ENCODE results near the gene SEC22A. TPM values are rescaled to one million over a fixed set of nuclear protein-coding genes. Genes with fewer than 3 reads are reported as not detected.

The SEC22A gene
- total and polyA plus RNA-seq, 9 donors: 14.1 to 26.5 (median 18.0) TPM

DNA sequence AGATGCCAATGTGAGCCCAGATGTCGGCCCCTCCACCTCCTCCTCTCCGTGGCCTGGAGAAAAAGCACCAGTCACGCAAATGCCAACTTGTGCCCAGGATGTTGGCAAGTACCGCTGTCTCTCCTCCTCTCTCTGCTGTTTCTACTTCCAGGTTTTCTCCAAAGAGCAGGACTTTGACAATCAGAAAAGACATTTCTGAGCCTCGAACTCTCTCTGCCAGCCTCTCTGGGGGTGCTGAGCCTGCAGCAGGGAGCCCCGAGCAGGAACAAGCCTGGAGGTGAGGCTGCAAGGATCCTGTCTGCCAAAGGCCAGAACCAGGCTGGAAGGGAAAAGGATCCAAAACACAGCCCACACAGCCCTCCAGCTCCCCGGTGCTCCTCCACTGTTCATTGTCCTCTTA lies 89.7 kb downstream of the SEC22A start:
- Histone ChIP-seq H3K4me3 (ENCODE audit: low read length) (no peak overlapping the region), H3K4me1 (ENCODE audit: control insufficient read depth, insufficient read depth, low read length) (no peaks in the 10 kb centered on the region), H3K9me3 (replicated peaks; ENCODE audit: control insufficient read depth, low read depth, low read length) (no peaks in the 10 kb centered on the region), H3K36me3 (ENCODE audit: control insufficient read depth, insufficient read depth, low read length) (no peaks in the 10 kb centered on the region), H3K27ac (ENCODE audit: low read length) (no peak overlapping the region), H3K27me3 (ENCODE audit: control insufficient read depth, insufficient read depth, low read length) (no peaks in the 10 kb centered on the region)
- no peak for DNase-seq
- 85% methylated on average over 6 of the region's 7 CpGs for WGBS (ENCODE audit: insufficient coverage)

GRCh38 chr3:123292321-123293310 lies 90.9 kb downstream of the SEC22A start:
- Histone ChIP-seq H3K4me3 (ENCODE audit: low read length) (no peak overlapping the region), H3K27ac (ENCODE audit: low read length) (no peak overlapping the region), H3K9me3 (replicated peaks; ENCODE audit: control insufficient read depth, low read depth, low read length) (no peaks in the 10 kb centered on the region), H3K4me1 (ENCODE audit: control insufficient read depth, insufficient read depth, low read length) (no peaks in the 10 kb centered on the region), H3K27me3 (ENCODE audit: control insufficient read depth, insufficient read depth, low read length) (no peaks in the 10 kb centered on the region), H3K36me3 (ENCODE audit: control insufficient read depth, insufficient read depth, low read length) (no peaks in the 10 kb centered on the region)
- DNase-seq: no peak
- WGBS (ENCODE audit: insufficient coverage): 86% methylated on average over 4 of the region's 15 CpGs

DNA sequence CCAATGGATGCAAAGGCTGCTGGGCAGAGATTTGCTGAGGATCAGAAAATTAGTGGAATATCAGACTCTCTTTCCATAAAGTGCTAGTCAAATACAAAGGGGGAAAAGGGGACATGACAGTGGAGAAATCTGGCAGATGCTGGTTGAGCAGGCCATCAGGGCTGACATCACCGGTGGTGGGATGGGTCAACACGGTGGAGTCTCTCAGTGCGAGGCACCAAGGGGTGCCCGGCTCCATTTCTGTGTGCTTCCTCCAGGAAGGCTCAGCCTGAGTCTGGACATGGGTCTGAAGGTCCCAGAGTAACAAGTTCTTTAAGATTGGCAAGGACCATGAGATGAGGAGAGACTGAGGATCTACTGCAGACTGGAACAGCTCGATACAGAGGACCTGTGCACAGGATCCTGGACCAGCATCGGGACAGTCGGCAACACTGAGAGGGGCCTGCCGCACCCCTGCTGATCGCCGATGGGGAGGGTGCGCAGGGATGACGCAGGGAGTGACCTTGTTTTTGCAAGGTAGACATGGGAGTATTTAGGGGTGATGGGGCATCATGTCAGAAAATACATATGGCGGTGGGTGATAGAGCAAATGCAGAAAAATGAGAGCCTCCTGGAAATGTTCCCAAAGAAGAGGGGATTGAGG lies 92.7 kb downstream of the SEC22A start:
- no peaks in the 10 kb centered on the region for H3K9me3 ChIP-seq (replicated peaks; ENCODE audit: control insufficient read depth, low read depth, low read length)
- WGBS (ENCODE audit: insufficient coverage): 94% methylated on average over 12 of the region's 13 CpGs
- H3K27ac ChIP-seq (ENCODE audit: low read length): no peak overlapping the region
- H3K27me3 ChIP-seq (ENCODE audit: control insufficient read depth, insufficient read depth, low read length): no peaks in the 10 kb centered on the region
- no peaks in the 10 kb centered on the region for H3K36me3 ChIP-seq (ENCODE audit: control insufficient read depth, insufficient read depth, low read length)
- no peak overlapping the region for H3K4me3 ChIP-seq (ENCODE audit: low read length)
- no peak for DNase-seq
- no peaks in the 10 kb centered on the region for H3K4me1 ChIP-seq (ENCODE audit: control insufficient read depth, insufficient read depth, low read length)

DNA sequence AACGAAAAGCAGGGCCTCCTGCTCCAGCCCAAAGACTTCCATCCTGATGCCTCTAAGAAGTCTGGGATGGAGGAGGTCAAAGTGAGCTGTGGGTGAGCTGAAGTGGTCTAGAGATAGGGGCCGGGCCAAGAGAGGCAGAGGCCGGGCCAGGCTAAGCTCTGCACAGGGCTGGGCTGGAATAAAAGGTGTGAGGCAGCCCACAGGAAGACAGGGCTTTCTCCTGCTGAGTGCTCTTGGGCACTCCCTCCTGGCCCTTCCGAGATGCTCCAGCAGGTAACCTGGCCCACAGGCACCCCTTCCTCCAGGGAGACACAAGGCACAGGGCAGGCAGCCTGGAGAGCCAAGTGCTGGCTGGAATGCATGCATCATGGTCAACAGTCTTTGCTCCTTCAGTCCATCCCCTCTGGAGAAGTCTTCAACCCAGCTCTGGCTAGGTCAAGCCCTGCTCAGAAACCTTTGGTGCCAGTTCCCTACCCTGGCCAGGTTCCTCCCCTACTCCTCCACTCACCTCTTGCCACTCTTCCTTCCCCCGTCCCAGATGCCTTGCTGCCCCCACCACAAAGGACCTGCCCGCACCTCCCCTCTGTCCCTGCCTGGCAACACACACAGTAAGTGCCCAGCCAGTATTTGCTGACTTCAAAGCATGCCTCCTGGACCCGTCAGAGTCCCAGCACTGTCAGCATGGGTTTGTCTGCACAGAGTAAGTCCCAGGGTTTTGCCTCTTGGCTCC lies 93.6 kb downstream of the SEC22A start:
- Histone ChIP-seq H3K27ac (ENCODE audit: low read length) (no peak overlapping the region), H3K9me3 (replicated peaks; ENCODE audit: control insufficient read depth, low read depth, low read length) (no peaks in the 10 kb centered on the region), H3K27me3 (ENCODE audit: control insufficient read depth, insufficient read depth, low read length) (no peaks in the 10 kb centered on the region), H3K36me3 (ENCODE audit: control insufficient read depth, insufficient read depth, low read length) (no peaks in the 10 kb centered on the region), H3K4me1 (ENCODE audit: control insufficient read depth, insufficient read depth, low read length) (no peaks in the 10 kb centered on the region), H3K4me3 (ENCODE audit: low read length) (no peak overlapping the region)
- no peak for DNase-seq
- WGBS (ENCODE audit: insufficient coverage): 76% methylated on average over 6 of the region's 7 CpGs

DNA sequence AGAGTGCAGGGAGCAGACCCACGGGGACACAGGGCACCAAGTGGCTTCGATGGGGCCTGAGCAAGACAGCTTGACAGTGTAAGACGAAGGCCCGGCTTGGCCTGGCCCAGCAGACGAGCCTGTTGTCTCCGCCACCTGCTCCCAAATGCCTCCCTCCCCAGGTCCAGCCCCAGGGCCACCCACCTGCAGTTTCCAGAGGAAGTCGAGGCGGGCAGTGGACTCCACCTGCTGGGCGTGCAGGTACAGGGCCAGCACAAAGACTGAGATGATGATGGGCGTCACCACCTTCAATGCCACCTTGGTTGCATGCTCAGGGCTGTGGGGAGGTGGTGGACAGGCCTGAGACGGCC lies 94.1 kb downstream of the SEC22A start:
- Histone ChIP-seq H3K4me1 (ENCODE audit: control insufficient read depth, insufficient read depth, low read length) (no peaks in the 10 kb centered on the region), H3K27me3 (ENCODE audit: control insufficient read depth, insufficient read depth, low read length) (no peaks in the 10 kb centered on the region), H3K9me3 (replicated peaks; ENCODE audit: control insufficient read depth, low read depth, low read length) (no peaks in the 10 kb centered on the region), H3K36me3 (ENCODE audit: control insufficient read depth, insufficient read depth, low read length) (no peaks in the 10 kb centered on the region), H3K4me3 (ENCODE audit: low read length) (no peak overlapping the region), H3K27ac (ENCODE audit: low read length) (no peak overlapping the region)
- 63% methylated on average over 1 of the region's 11 CpGs for WGBS (ENCODE audit: insufficient coverage)
- DNase-seq: no peak

- WGBS (ENCODE audit: insufficient coverage): 87% methylated on average over 3 of the region's 7 CpGs
- H3K36me3 ChIP-seq (ENCODE audit: control insufficient read depth, insufficient read depth, low read length): no peaks in the 10 kb centered on the region
Observed at GRCh38 chr3:123296261-123296660, 94.5 kb downstream of the SEC22A start.

GRCh38 chr3:123296836-123297626 lies 95.3 kb downstream of the SEC22A start:
- Histone ChIP-seq H3K36me3 (ENCODE audit: control insufficient read depth, insufficient read depth, low read length) (no peaks in the 10 kb centered on the region), H3K4me1 (ENCODE audit: control insufficient read depth, insufficient read depth, low read length) (no peaks in the 10 kb centered on the region)

More at GRCh38 chr3:123296261-123296660, 94.5 kb downstream of the SEC22A start:
- H3K4me3 ChIP-seq (ENCODE audit: low read length): no peak overlapping the region
- H3K27me3 ChIP-seq (ENCODE audit: control insufficient read depth, insufficient read depth, low read length): no peaks in the 10 kb centered on the region
- no peaks in the 10 kb centered on the region for H3K9me3 ChIP-seq (replicated peaks; ENCODE audit: control insufficient read depth, low read depth, low read length)
- no peak overlapping the region for H3K27ac ChIP-seq (ENCODE audit: low read length)
- H3K4me1 ChIP-seq (ENCODE audit: control insufficient read depth, insufficient read depth, low read length): no peaks in the 10 kb centered on the region
- DNase-seq: no peak

DNA sequence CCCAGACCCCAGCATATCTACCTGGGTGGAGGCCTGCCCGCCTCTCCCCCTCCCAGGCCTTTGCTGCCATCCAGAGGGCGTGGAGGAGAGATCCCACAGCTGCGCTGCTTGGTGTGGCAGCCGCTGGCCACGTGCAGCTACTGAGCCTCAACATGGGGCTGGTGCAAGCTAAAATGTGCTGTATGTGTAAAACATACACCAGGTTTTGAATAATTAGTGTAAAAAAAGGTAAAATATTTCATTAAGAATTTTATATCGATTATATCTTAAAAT lies 95.8 kb downstream of the SEC22A start:
- no peak overlapping the region for H3K4me3 ChIP-seq (ENCODE audit: low read length)
- no peak overlapping the region for H3K27ac ChIP-seq (ENCODE audit: low read length)

More at GRCh38 chr3:123296836-123297626, 95.3 kb downstream of the SEC22A start:
- DNase-seq: no peak
- no peaks in the 10 kb centered on the region for H3K27me3 ChIP-seq (ENCODE audit: control insufficient read depth, insufficient read depth, low read length)
- H3K27ac ChIP-seq (ENCODE audit: low read length): no peak overlapping the region
- no peaks in the 10 kb centered on the region for H3K9me3 ChIP-seq (replicated peaks; ENCODE audit: control insufficient read depth, low read depth, low read length)
- WGBS (ENCODE audit: insufficient coverage): 77% methylated on average over 10 of the region's 13 CpGs
- no peak overlapping the region for H3K4me3 ChIP-seq (ENCODE audit: low read length)

GRCh38 chr3:123298903-123299302 lies 97.2 kb downstream of the SEC22A start:
- Histone ChIP-seq H3K36me3 (ENCODE audit: control insufficient read depth, insufficient read depth, low read length) (no peaks in the 10 kb centered on the region), H3K27me3 (ENCODE audit: control insufficient read depth, insufficient read depth, low read length) (no peaks in the 10 kb centered on the region), H3K27ac (ENCODE audit: low read length) (no peak overlapping the region), H3K4me1 (ENCODE audit: control insufficient read depth, insufficient read depth, low read length) (no peaks in the 10 kb centered on the region), H3K9me3 (replicated peaks; ENCODE audit: control insufficient read depth, low read depth, low read length) (no peaks in the 10 kb centered on the region), H3K4me3 (ENCODE audit: low read length) (no peak overlapping the region)
- DNase-seq: no peak
- WGBS (ENCODE audit: insufficient coverage): no CpG with 5 or more reads among the region's 5 CpGs

More for the DNA sequence above, 95.8 kb downstream of the SEC22A start:
- no peak for DNase-seq
- no peaks in the 10 kb centered on the region for H3K27me3 ChIP-seq (ENCODE audit: control insufficient read depth, insufficient read depth, low read length)
- no peaks in the 10 kb centered on the region for H3K4me1 ChIP-seq (ENCODE audit: control insufficient read depth, insufficient read depth, low read length)
- WGBS (ENCODE audit: insufficient coverage): 80% methylated on average over 1 of the region's 6 CpGs
- no peaks in the 10 kb centered on the region for H3K36me3 ChIP-seq (ENCODE audit: control insufficient read depth, insufficient read depth, low read length)
- H3K9me3 ChIP-seq (replicated peaks; ENCODE audit: control insufficient read depth, low read depth, low read length): no peaks in the 10 kb centered on the region

All from muscle of leg (tissue), 11 donors.